ENCODE results near the gene PLXNB2. TPM values are rescaled to one million over a fixed set of nuclear protein-coding genes. Genes with fewer than 3 reads are reported as not detected.

The PLXNB2 gene
- total and polyA plus RNA-seq, 2 donors (not counting 1 experiment from before 2014, with no cell fraction given): 62.7 to 209 TPM

GRCh38 chr22:50310949-50311444 is 3.6 kb upstream of the PLXNB2 start:
- Histone ChIP-seq H3K4me1 (ENCODE audit: control insufficient read depth, extremely low read depth, insufficient read depth, low read length) (peaks cover 14% of the 10 kb centered on the region), H3K4me3 (replicated peaks in 1 of 4; ENCODE audit: control extremely low read depth in 1 of 4, insufficient read depth in 1 of 4, low read depth in 3 of 4, low read length in 4 of 4) (no peak overlapping the region), H2AFZ (ENCODE audit: low read length) (no peak overlapping the region), H3K4me2 (ENCODE audit: extremely low read depth, insufficient read depth, low read length) (no peak overlapping the region), H3K9ac (ENCODE audit: insufficient read depth, low read length) (no peak overlapping the region), H3K36me3 (ENCODE audit: control insufficient read depth, insufficient read depth, low read length) (no peaks in the 10 kb centered on the region), H3K79me2 (ENCODE audit: control insufficient read depth, insufficient read depth, low read length) (peaks cover 9% of the 10 kb centered on the region), H3K27me3 (ENCODE audit: control insufficient read depth, insufficient read depth, low read length) (no peaks in the 10 kb centered on the region), H3K27ac (ENCODE audit: insufficient read depth, low read length) (no peak overlapping the region), H3K9me3 (ENCODE audit: control insufficient read depth, insufficient read depth, low read depth, low read length) (no peaks in the 10 kb centered on the region), H4K20me1 (ENCODE audit: control insufficient read depth, extremely low read depth, insufficient read depth, low read length) (no peaks in the 10 kb centered on the region)
- TF ChIP-seq EZH2 (IDR thresholded peaks at IDR 0.05; ENCODE audit: low read length, missing control alignments) (no peak), CTCF (conservative IDR thresholded peaks at IDR 0.05 in 1 of 2, IDR thresholded peaks at IDR 0.05 in 1 of 2; ENCODE audit: low read depth in 1 of 2, low read length in 2 of 2) (no peak)
- no peak for DNase-seq (ENCODE audit: low read depth in 2 of 2)

GRCh38 chr22:50310031-50310722 is 2.7 kb upstream of the PLXNB2 start:
- H3K79me2 ChIP-seq (ENCODE audit: control insufficient read depth, insufficient read depth, low read length): peaks cover 16% of the 10 kb centered on the region
- H3K9me3 ChIP-seq (ENCODE audit: control insufficient read depth, insufficient read depth, low read depth, low read length): no peaks in the 10 kb centered on the region
- DNase-seq (ENCODE audit: low read depth in 2 of 2): no peak
- no peaks in the 10 kb centered on the region for H4K20me1 ChIP-seq (ENCODE audit: control insufficient read depth, extremely low read depth, insufficient read depth, low read length)
- H3K4me2 ChIP-seq (ENCODE audit: extremely low read depth, insufficient read depth, low read length): no peak overlapping the region
- H3K4me1 ChIP-seq (ENCODE audit: control insufficient read depth, extremely low read depth, insufficient read depth, low read length): peaks cover 17% of the 10 kb centered on the region
- H3K4me3 ChIP-seq (replicated peaks in 1 of 4; ENCODE audit: control extremely low read depth in 1 of 4, insufficient read depth in 1 of 4, low read depth in 3 of 4, low read length in 4 of 4): no peak overlapping the region
- no peak overlapping the region for H3K27ac ChIP-seq (ENCODE audit: insufficient read depth, low read length)
- H3K27me3 ChIP-seq (ENCODE audit: control insufficient read depth, insufficient read depth, low read length): no peaks in the 10 kb centered on the region
- no peak overlapping the region for H3K9ac ChIP-seq (ENCODE audit: insufficient read depth, low read length)
- peaks cover 1% of the 10 kb centered on the region for H3K36me3 ChIP-seq (ENCODE audit: control insufficient read depth, insufficient read depth, low read length)
- TF ChIP-seq EZH2 (IDR thresholded peaks at IDR 0.05; ENCODE audit: low read length, missing control alignments): no peak
- no peak for TF ChIP-seq CTCF (conservative IDR thresholded peaks at IDR 0.05 in 1 of 2, IDR thresholded peaks at IDR 0.05 in 1 of 2; ENCODE audit: low read depth in 1 of 2, low read length in 2 of 2)
- no peak overlapping the region for H2AFZ ChIP-seq (ENCODE audit: low read length)

GRCh38 chr22:50309601-50309991 is 2.1 kb upstream of the PLXNB2 start:
- Histone ChIP-seq H3K9me3 (ENCODE audit: control insufficient read depth, insufficient read depth, low read depth, low read length) (no peaks in the 10 kb centered on the region), H3K27ac (ENCODE audit: insufficient read depth, low read length) (no peak overlapping the region), H3K4me3 (replicated peaks in 1 of 4; ENCODE audit: control extremely low read depth in 1 of 4, insufficient read depth in 1 of 4, low read depth in 3 of 4, low read length in 4 of 4) (no peak overlapping the region), H3K4me1 (ENCODE audit: control insufficient read depth, extremely low read depth, insufficient read depth, low read length) (peaks cover 23% of the 10 kb centered on the region), H3K4me2 (ENCODE audit: extremely low read depth, insufficient read depth, low read length) (no peak overlapping the region), H3K79me2 (ENCODE audit: control insufficient read depth, insufficient read depth, low read length) (peaks cover 22% of the 10 kb centered on the region), H2AFZ (ENCODE audit: low read length) (no peak overlapping the region), H4K20me1 (ENCODE audit: control insufficient read depth, extremely low read depth, insufficient read depth, low read length) (no peaks in the 10 kb centered on the region), H3K27me3 (ENCODE audit: control insufficient read depth, insufficient read depth, low read length) (no peaks in the 10 kb centered on the region), H3K36me3 (ENCODE audit: control insufficient read depth, insufficient read depth, low read length) (peaks cover 5% of the 10 kb centered on the region), H3K9ac (ENCODE audit: insufficient read depth, low read length) (no peak overlapping the region)
- no peak for DNase-seq (ENCODE audit: low read depth in 2 of 2)
- no peak for TF ChIP-seq EZH2 (IDR thresholded peaks at IDR 0.05; ENCODE audit: low read length, missing control alignments)
- TF ChIP-seq CTCF (conservative IDR thresholded peaks at IDR 0.05 in 1 of 2, IDR thresholded peaks at IDR 0.05 in 1 of 2; ENCODE audit: low read depth in 1 of 2, low read length in 2 of 2): no peak
